GM20431 (cell line): Measurements from ENCODE around the gene GBX1.

Source experiments
- in situ Hi-C: fragments of 300-500 bp; cut with MseI, MboI; formaldehyde crosslinking; loops from one replicate; pipeline ENCODE4 v1.15.0; 2020; ENCODE audit warnings: low sequenced_read_pairs; ENCODE audit not compliant: unreplicated experiment

The GBX1 gene

GRCh38 chr7:151131224-151131591 is 36.3 kb downstream of the GBX1 start:
- in situ Hi-C loops: no loop called here

DNA sequence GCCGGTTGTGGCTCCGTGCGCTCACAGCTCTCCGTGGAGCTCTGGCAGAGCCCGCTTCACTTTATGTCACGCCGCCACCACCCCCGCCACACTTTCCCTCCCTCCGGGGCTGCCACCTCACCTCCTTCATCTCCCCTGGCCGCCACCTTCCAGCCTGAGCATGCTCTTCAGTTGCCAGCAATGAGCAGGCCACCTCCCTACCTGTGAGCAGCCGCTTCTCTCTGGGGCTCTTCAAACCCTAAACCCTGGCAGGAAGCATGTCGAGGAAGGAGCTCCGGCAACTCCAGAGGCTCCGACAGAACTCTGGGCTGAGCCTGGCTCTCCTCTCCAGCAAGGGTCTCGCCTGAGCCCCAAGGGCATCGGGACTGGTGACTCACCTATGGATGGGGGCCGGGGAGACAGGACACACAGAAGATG is 36.7 kb downstream of the GBX1 start:
- in situ Hi-C loops: no loop called here

DNA sequence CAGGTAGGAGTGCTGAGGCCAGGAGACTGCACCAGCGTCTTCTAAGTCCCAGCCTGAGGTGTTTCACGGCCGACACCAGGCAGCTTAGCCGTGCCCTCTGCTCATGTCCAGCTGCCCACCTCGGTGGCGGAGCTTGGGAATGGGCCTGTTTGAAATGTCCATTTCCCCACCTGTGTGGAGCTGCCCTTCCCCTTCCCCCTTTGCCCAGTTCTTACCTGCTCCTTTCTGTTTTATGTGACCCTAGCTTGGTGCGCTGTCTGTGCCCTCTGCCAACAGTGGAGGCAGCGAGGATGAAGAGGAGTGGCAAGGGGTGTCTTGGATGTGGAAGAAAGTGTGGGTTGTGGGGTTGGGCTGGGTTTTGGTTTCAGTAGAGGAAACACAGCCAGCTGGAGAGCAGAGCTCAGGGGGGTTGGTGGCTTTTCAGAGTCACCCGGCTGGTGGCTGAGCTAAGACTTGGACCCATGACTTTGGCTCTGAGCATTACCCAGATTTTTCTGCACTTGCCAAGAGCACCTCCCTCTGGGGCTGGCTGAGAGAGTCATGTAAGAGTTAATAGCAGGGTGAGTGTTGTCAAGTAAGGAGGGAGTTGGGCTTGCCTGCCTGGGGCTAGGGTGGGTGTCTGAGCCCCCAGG is 37.4 kb downstream of the GBX1 start:
- in situ Hi-C loops: no loop called here

- in situ Hi-C loops: no loop called here
Measured at GRCh38 chr7:151129117-151129959, 38.2 kb downstream of the GBX1 start.

DNA sequence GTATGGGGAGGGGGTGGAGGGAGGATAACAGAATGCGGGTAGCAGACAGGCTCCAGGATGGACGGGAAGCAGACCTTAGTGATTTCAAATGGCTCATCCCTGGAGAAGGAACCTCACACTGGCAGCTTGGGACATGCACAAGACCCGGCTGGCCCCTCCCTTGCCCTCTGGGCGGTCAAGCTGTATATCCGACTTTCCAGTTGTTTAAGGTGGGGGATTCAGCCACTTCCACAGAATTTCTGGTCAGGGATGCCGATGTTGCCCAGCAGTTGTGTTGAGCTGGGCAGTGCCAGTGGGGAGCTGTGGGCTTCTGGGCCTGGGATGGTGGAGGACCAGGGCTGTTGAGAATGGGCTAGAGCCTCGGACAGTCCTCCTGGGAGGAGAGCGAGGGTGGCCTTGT is 38.8 kb downstream of the GBX1 start:
- in situ Hi-C loops: no loop called here

GRCh38 chr7:151128144-151128543 is 39.4 kb downstream of the GBX1 start:
- in situ Hi-C loops: no loop called here

- in situ Hi-C loops: no loop called here
Measured at GRCh38 chr7:151126491-151127137, 40.9 kb downstream of the GBX1 start.

DNA sequence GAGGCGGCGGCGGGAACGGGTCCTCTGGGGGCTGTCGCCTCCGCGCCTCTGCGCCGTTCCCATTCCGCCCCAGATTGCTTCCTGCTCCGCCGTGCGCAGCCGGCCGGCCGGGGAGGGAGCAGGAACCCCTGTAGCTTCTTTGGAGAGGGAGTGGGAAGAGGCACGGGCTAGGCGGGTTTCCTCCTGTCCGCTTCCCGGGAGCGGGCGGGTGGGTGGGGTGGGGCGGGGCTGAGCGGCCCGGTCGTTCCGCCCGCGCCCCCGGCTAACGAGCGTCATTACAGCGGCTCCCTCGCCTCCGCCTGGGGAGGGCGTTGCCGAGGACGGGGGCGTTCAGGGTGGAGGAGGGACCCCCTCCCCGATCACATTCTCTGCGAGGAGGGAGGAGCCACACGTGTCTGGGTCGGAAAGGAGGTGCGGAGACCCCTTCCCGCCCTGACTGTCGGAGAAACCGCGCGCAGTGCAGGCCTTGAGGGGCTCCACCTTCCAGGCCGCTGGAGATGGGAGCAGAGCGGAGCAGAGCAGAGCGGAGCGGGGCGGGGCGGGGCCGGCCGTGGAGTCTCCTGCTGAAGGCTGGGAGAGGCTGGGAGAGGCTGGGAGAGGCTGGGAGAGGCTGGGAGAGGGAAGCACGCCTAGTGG is 41.5 kb downstream of the GBX1 start:
- in situ Hi-C loops: no loop called here

DNA sequence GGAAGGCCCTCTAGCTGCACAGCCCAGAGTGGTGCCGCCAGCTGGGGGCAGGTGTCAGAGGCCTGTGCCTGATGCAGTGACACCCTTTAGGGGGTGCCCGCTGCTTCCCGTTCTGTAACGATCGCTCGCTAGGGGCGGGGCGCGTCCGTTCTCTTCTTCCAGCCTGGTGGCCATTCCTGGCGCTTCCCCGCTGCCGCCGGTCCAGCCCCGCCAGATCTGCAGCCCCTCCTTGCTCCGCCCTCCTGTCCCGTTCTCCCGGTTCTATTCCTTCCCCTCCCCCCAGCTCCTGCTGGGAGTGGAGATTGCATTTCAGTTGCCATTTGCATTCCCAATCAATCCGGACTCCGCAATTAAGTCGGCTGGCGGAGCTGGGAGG is 42.0 kb downstream of the GBX1 start:
- in situ Hi-C loops: no loop called here

DNA sequence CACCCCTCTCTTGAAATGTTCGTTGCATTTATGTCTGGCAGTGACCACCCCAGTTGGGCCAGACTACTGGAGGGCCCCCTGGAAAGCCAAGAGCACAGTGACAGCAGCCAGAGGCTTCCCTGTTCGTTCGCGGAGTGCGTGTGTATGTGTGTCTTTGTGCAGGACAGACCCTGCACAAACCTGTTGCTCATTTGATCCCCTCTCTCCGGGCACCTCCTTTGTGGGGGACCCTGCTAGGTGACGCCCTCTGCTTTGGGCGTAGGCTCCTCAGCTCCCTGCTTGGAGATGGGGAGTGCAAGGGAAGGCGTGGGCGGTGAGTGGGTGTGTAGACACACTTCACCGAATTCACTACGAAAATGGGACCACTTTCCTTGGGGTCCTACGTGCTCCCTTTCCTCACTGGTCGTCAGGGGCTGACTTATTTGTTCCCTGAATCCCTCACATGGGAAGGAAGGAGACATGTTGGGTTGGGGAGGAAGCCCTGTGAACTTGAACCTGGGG is 42.5 kb downstream of the GBX1 start:
- in situ Hi-C loops: no loop called here

GRCh38 chr7:151124481-151124880 is 43.0 kb downstream of the GBX1 start:
- in situ Hi-C loops: no loop called here

DNA sequence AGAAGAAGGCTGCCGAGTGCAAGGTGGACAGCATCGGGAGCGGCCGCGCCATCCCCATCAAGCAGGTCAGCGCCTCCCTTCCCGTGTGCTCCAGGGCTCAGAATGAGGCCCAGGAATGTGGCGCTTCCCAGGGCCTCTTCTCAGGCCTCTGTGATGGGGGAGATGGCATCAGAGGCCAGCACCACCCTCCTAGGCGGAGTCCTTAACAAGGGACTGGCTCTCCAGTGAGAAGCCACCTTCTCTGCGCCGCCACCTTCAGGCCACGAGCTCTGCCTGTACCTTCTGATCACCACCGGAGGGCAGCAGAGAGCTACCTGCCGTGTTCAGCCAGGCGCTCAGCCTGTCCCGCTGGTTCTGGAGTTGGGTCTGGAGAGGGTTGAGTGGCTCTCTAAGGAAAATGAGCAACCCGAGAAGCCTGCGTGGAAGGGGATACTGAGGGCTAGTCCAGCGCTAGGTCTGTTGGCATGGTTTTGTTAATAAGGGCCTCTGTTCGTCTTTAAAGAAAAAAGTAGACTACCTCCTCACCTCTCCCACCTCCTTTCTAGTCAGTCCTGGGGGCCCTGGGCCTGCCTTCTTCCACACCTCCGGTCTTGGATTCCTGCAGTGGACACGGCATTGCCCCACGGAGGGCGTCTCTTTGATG is 43.6 kb downstream of the GBX1 start:
- in situ Hi-C loops: no loop called here

- in situ Hi-C loops: no loop called here
Measured at GRCh38 chr7:151123158-151123821, 44.2 kb downstream of the GBX1 start.

- in situ Hi-C loops: no loop called here
Measured at GRCh38 chr7:151122796-151123157, 44.7 kb downstream of the GBX1 start.

- in situ Hi-C loops: no loop called here
Measured at GRCh38 chr7:151122276-151122675, 45.2 kb downstream of the GBX1 start.

- in situ Hi-C loops: no loop called here
Measured at GRCh38 chr7:151121380-151122170, 45.9 kb downstream of the GBX1 start.

- in situ Hi-C loops: no loop called here
Measured at GRCh38 chr7:151120896-151121295, 46.6 kb downstream of the GBX1 start.

GRCh38 chr7:151119902-151120301 is 47.6 kb downstream of the GBX1 start:
- in situ Hi-C loops: no loop called here

GRCh38 chr7:151119055-151119415 is 48.5 kb downstream of the GBX1 start:
- in situ Hi-C loops: no loop called here
